WTC11 (cell line): ENCODE results near the gene TNRC6C. TPM values are rescaled to one million over a fixed set of nuclear protein-coding genes. Genes with fewer than 3 reads are reported as not detected.

Source experiments
- ATAC-seq: fragments of 200-7000 bp; cut with Tn5 transposase; 2 replicates; pipeline ENCODE4 v1.10.0; 2021; ENCODE audit warnings: mild to moderate bottlenecking, moderate library complexity
- CTCF ChIA-PET: fragments of 300-600 bp; sonication (Branson Sonifier 250); formaldehyde crosslinking; loops from one replicate; lab custom pipeline; 2021; ENCODE audit warnings: antibody characterized with exemption; lab: Charles Lee
- POLR2A ChIA-PET: fragments of 350-600 bp; sonication (Branson Sonifier 250); formaldehyde crosslinking; loops from one replicate; lab custom pipeline; 2021; ENCODE audit warnings: antibody characterized with exemption; lab: Charles Lee
- DNase-seq: peaks from one replicate; pipeline ENCODE4 v3.0.0; 2021; ENCODE audit warnings: low spot score
- H3K27ac Mint-ChIP-seq: 2 replicates; pipeline ENCODE4 v1.8.0; 2021; ENCODE audit warnings: mixed read lengths
- H3K27me3 Mint-ChIP-seq: 2 replicates; pipeline ENCODE4 v1.8.0; 2021; ENCODE audit warnings: low read depth, mild to moderate bottlenecking, moderate library complexity, mixed read lengths
- H3K36me3 Mint-ChIP-seq: 2 replicates; pipeline ENCODE4 v1.8.0; 2021; ENCODE audit warnings: mixed read lengths
- H3K4me1 Mint-ChIP-seq: 2 replicates; pipeline ENCODE4 v1.8.0; 2022; ENCODE audit warnings: mixed read lengths
- H3K4me3 Mint-ChIP-seq: 2 replicates; pipeline ENCODE4 v1.8.0; 2021; ENCODE audit warnings: mild to moderate bottlenecking, moderate library complexity, mixed read lengths
- H3K9me3 Mint-ChIP-seq: 2 replicates; pipeline ENCODE4 v1.8.0; 2021; ENCODE audit warnings: mixed read lengths
- ATF1 ChIP-seq: sonication (generic); formaldehyde crosslinking; IDR thresholded peaks from 2 replicates; pipeline ENCODE4 v1.8.1; 2023; ENCODE audit warnings: mild to moderate bottlenecking, moderate library complexity, missing genetic modification reagents
- CBFB ChIP-seq: sonication (generic); formaldehyde crosslinking; IDR thresholded peaks from 2 replicates; pipeline ENCODE4 v1.8.1; 2022; ENCODE audit warnings: mild to moderate bottlenecking, low read depth, missing genetic modification reagents
- ETV6 ChIP-seq: sonication (generic); formaldehyde crosslinking; IDR thresholded peaks from 2 replicates; pipeline ENCODE4 v1.8.1; 2022; ENCODE audit warnings: mild to moderate bottlenecking, missing genetic modification reagents
- FOXK1 ChIP-seq: sonication (generic); formaldehyde crosslinking; IDR thresholded peaks from 2 replicates; pipeline ENCODE4 v1.8.0; 2022; ENCODE audit warnings: mild to moderate bottlenecking, moderate library complexity, missing genetic modification reagents
- GABPB1 ChIP-seq: sonication (generic); formaldehyde crosslinking; IDR thresholded peaks from 2 replicates; pipeline ENCODE4 v1.8.1; 2023; ENCODE audit warnings: mild to moderate bottlenecking, missing genetic modification reagents
- GRHL2 ChIP-seq: fragments of 250-450 bp; sonication (Bioruptor Pico); IDR thresholded peaks from 2 replicates; pipeline ENCODE4 v1.8.0; 2022; ENCODE audit warnings: mild to moderate bottlenecking, moderate library complexity; ENCODE audit not compliant: insufficient replicate concordance, severe bottlenecking
- NR2C2 ChIP-seq: sonication (generic); formaldehyde crosslinking; IDR thresholded peaks from 2 replicates; pipeline ENCODE4 v1.8.0; 2022; ENCODE audit warnings: mild to moderate bottlenecking, missing genetic modification reagents
- NR3C1 ChIP-seq: sonication (generic); formaldehyde crosslinking; conservative IDR thresholded peaks from 2 replicates; pipeline ENCODE4 v1.8.1; 2023; ENCODE audit warnings: low read depth, mild to moderate bottlenecking, missing genetic modification reagents
- OVOL2 ChIP-seq: fragments of 250-450 bp; sonication (Bioruptor Pico); IDR thresholded peaks from 2 replicates; pipeline ENCODE4 v1.9.0; 2021; ENCODE audit warnings: mild to moderate bottlenecking, borderline replicate concordance
- PRRX2 ChIP-seq: fragments of 250-450 bp; sonication (Bioruptor Pico); IDR thresholded peaks from 2 replicates; pipeline ENCODE4 v1.8.0; 2021; ENCODE audit warnings: mild to moderate bottlenecking
- SMAD4 ChIP-seq: sonication (generic); formaldehyde crosslinking; IDR thresholded peaks from 2 replicates; pipeline ENCODE4 v1.8.0; 2022; ENCODE audit warnings: mild to moderate bottlenecking, missing genetic modification reagents
- TCF7 ChIP-seq: sonication (generic); formaldehyde crosslinking; IDR thresholded peaks from 2 replicates; pipeline ENCODE4 v1.8.0; 2022; ENCODE audit warnings: mild to moderate bottlenecking, low read depth, missing genetic modification reagents, moderate library complexity
- ZNF416 ChIP-seq: fragments of 250-450 bp; sonication (Bioruptor Pico); IDR thresholded peaks from 2 replicates; pipeline ENCODE4 v1.9.0; 2021; ENCODE audit warnings: mild to moderate bottlenecking, inconsistent platforms
- total RNA-seq: library from RNA; stranded (reverse); gene quantifications from 3 replicates; pipeline ENCODE4 v1.2.3, GENCODE V29; 2021
- TF ChIP-seq, protein P1 (sequence below): sonication (generic); formaldehyde crosslinking; IDR thresholded peaks from 2 replicates; pipeline ENCODE4 v1.8.0; 2023; ENCODE audit warnings: missing genetic modification reagents, mild to moderate bottlenecking, borderline replicate concordance
- TF ChIP-seq, protein P2 (sequence below): sonication (generic); formaldehyde crosslinking; IDR thresholded peaks from 2 replicates; pipeline ENCODE4 v1.8.0; 2022; ENCODE audit warnings: mild to moderate bottlenecking, missing genetic modification reagents
- TF ChIP-seq, protein P3 (sequence below): sonication (generic); formaldehyde crosslinking; IDR thresholded peaks from 2 replicates; pipeline ENCODE4 v1.8.1; 2023; ENCODE audit warnings: mild to moderate bottlenecking, missing genetic modification reagents
- TF ChIP-seq, protein P4 (sequence below): sonication (generic); formaldehyde crosslinking; conservative IDR thresholded peaks from 2 replicates; pipeline ENCODE4 v1.8.1; 2022; ENCODE audit warnings: mild to moderate bottlenecking, missing genetic modification reagents
- TF ChIP-seq, protein P5 (sequence below): fragments of 250-450 bp; sonication (Bioruptor Pico); conservative IDR thresholded peaks from 2 replicates; pipeline ENCODE4 v1.9.0; 2021; ENCODE audit warnings: mild to moderate bottlenecking
- TF ChIP-seq, protein P6 (sequence below): sonication (generic); formaldehyde crosslinking; IDR thresholded peaks from 2 replicates; pipeline ENCODE4 v1.8.1; 2023; ENCODE audit warnings: mild to moderate bottlenecking, missing genetic modification reagents, moderate library complexity

The TNRC6C gene
- total RNA-seq, 1 experiment from 2014 or later = 52.3 TPM

DNA sequence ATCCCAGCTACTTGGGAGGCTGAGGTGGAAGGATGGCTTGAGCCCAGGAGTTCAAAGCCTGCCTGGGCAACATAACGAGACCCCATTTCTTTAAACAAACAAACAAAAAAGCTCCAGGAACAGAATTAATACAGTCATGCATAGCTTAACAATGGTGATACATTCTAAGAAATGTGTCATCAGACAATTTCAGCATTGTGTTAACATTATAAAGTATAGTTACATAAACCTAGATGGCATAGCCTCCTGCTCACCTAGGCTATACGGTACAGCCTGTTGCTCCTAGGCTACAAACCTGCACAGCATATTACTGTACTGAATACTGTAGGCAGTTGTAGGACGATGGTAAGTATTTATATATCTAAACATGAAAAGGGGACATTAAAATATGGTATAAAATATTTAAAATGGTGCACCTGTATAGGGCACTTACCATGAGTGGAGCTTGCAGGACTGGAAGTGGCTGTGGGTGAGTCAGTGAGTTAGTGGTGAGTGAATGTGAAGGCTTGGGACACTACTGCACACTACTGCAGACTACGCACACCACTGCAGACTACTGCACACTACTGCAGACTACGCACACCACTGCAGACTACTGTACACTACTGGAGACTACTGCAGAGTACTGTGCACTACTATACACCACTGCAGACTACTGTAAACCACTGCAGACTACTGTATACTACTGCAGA, 95.4 kb downstream of the TNRC6C start:
- ChIA-PET POLR2A (no interaction called here), CTCF (interaction anchor here (1.2 kb wide), 1 partner anchor 41 kb away, joined by 3 read pairs; no protein-coding TSS in a partner anchor)
- TF ChIP-seq GRHL2 (CRISPR knock-in tag) = no peak
- TF ChIP-seq ATF1 = no peak
- no peak for TF ChIP-seq OVOL2 (CRISPR knock-in tag)
- TF ChIP-seq, protein P1, sequence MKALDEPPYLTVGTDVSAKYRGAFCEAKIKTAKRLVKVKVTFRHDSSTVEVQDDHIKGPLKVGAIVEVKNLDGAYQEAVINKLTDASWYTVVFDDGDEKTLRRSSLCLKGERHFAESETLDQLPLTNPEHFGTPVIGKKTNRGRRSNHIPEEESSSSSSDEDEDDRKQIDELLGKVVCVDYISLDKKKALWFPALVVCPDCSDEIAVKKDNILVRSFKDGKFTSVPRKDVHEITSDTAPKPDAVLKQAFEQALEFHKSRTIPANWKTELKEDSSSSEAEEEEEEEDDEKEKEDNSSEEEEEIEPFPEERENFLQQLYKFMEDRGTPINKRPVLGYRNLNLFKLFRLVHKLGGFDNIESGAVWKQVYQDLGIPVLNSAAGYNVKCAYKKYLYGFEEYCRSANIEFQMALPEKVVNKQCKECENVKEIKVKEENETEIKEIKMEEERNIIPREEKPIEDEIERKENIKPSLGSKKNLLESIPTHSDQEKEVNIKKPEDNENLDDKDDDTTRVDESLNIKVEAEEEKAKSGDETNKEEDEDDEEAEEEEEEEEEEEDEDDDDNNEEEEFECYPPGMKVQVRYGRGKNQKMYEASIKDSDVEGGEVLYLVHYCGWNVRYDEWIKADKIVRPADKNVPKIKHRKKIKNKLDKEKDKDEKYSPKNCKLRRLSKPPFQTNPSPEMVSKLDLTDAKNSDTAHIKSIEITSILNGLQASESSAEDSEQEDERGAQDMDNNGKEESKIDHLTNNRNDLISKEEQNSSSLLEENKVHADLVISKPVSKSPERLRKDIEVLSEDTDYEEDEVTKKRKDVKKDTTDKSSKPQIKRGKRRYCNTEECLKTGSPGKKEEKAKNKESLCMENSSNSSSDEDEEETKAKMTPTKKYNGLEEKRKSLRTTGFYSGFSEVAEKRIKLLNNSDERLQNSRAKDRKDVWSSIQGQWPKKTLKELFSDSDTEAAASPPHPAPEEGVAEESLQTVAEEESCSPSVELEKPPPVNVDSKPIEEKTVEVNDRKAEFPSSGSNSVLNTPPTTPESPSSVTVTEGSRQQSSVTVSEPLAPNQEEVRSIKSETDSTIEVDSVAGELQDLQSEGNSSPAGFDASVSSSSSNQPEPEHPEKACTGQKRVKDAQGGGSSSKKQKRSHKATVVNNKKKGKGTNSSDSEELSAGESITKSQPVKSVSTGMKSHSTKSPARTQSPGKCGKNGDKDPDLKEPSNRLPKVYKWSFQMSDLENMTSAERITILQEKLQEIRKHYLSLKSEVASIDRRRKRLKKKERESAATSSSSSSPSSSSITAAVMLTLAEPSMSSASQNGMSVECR (CRISPR knock-in tag) = no peak
- TF ChIP-seq, protein P2, sequence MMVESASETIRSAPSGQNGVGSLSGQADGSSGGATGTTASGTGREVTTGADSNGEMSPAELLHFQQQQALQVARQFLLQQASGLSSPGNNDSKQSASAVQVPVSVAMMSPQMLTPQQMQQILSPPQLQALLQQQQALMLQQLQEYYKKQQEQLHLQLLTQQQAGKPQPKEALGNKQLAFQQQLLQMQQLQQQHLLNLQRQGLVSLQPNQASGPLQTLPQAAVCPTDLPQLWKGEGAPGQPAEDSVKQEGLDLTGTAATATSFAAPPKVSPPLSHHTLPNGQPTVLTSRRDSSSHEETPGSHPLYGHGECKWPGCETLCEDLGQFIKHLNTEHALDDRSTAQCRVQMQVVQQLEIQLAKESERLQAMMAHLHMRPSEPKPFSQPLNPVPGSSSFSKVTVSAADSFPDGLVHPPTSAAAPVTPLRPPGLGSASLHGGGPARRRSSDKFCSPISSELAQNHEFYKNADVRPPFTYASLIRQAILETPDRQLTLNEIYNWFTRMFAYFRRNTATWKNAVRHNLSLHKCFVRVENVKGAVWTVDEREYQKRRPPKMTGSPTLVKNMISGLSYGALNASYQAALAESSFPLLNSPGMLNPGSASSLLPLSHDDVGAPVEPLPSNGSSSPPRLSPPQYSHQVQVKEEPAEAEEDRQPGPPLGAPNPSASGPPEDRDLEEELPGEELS (CRISPR knock-in tag) = no peak
- TF ChIP-seq, protein P3, sequence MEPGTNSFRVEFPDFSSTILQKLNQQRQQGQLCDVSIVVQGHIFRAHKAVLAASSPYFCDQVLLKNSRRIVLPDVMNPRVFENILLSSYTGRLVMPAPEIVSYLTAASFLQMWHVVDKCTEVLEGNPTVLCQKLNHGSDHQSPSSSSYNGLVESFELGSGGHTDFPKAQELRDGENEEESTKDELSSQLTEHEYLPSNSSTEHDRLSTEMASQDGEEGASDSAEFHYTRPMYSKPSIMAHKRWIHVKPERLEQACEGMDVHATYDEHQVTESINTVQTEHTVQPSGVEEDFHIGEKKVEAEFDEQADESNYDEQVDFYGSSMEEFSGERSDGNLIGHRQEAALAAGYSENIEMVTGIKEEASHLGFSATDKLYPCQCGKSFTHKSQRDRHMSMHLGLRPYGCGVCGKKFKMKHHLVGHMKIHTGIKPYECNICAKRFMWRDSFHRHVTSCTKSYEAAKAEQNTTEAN (CRISPR knock-in tag) = no peak
- TF ChIP-seq ETV6 = no peak
- no peak for TF ChIP-seq PRRX2 (CRISPR knock-in tag)
- TF ChIP-seq ZNF416 (CRISPR knock-in tag) = no peak
- TF ChIP-seq NR2C2 (CRISPR knock-in tag) = no peak
- TF ChIP-seq, protein P4, sequence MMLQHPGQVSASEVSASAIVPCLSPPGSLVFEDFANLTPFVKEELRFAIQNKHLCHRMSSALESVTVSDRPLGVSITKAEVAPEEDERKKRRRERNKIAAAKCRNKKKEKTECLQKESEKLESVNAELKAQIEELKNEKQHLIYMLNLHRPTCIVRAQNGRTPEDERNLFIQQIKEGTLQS = no peak
- TF ChIP-seq, protein P5, sequence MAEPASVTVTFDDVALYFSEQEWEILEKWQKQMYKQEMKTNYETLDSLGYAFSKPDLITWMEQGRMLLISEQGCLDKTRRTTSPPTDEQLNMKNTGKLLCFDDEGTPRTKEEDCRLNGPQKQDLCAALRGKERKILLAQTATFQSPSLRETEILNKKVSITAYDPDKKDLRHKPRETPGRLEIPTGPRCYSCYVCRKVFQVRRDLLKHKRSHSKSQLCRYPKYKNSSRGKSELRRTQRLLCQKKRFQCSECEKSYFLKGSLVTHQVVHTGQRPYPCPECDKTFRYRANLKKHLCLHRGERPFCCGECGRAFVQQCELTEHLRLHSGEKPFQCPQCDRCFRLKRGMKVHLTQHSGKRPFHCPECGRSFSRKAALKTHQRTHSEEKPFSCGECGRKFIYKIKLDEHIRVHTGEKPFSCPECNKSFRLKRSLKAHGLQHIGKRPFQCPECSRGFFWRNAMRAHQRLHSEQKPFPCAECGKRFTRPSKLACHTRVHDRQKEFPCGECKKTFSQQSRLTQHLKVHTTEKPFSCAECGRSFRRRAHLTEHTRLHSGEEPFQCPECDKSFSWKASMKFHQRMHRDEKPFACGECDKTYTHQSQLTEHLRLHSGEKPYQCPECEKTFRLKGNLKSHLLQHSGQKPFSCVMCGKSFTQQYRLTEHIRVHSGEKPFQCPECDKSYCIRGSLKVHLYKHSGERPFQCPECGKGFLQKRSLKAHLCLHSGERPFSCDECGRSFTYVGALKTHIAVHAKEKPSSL (CRISPR knock-in tag) = no peak
- TF ChIP-seq, protein P6, sequence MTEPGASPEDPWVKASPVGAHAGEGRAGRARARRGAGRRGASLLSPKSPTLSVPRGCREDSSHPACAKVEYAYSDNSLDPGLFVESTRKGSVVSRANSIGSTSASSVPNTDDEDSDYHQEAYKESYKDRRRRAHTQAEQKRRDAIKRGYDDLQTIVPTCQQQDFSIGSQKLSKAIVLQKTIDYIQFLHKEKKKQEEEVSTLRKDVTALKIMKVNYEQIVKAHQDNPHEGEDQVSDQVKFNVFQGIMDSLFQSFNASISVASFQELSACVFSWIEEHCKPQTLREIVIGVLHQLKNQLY (CRISPR knock-in tag) = no peak
- no peak for TF ChIP-seq SMAD4 (CRISPR knock-in tag)
- no peak for TF ChIP-seq NR3C1 (CRISPR knock-in tag)
- TF ChIP-seq GABPB1 (CRISPR knock-in tag) = no peak
- TF ChIP-seq CBFB = no peak
- no peak for TF ChIP-seq FOXK1
- TF ChIP-seq TCF7 (CRISPR knock-in tag) = no peak

More for the DNA sequence above, 95.4 kb downstream of the TNRC6C start:
- DNase-seq = no peak
- no peaks in the 10 kb centered on the region for H3K9me3 Mint-ChIP-seq
- H3K36me3 Mint-ChIP-seq = peaks cover 50% of the 10 kb centered on the region
- no peaks in the 10 kb centered on the region for H3K27me3 Mint-ChIP-seq
- no peak overlapping the region for H3K4me3 Mint-ChIP-seq
- H3K4me1 Mint-ChIP-seq = peaks cover 7% of the 10 kb centered on the region
- no peak overlapping the region for H3K27ac Mint-ChIP-seq
- no peak for ATAC-seq
